ENCODE measurements around the gene TANGO6.
"Not testable (repeated sequence)": the region's sequence is repeated elsewhere in the genome, so short reads cannot be mapped to it uniquely, and the experiment has no call there.

Gene TANGO6

GRCh38 chr16:68843482-68844210 lies at the start of gene TANGO6:
Gene TANGO6, plus strand, starts transcription at chr16:68843531. Its CDS starts 87 bp downstream, at chr16:68843618.
- FAIRE-seq = no peak

DNA sequence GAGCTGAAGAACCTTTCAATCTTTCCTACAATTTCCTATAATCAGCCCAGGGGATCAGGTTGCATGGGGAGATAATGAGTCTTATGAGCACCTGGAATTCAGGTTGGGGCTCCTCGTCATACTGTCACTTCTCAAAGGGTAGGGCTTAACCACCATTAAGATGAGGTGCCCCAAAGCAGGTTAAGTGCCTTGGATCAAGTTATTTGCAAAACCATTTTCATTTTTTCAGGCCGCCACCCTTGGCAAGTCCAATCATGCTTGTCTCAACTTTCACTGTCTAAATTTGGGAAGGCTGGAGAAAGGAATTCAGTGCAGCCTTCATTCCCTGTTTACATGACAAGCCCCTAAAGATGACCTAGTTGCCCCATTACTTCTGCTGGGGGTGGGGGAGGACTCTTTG lies 44.9 kb upstream of the TANGO6 start:
- no peak for FAIRE-seq

DNA sequence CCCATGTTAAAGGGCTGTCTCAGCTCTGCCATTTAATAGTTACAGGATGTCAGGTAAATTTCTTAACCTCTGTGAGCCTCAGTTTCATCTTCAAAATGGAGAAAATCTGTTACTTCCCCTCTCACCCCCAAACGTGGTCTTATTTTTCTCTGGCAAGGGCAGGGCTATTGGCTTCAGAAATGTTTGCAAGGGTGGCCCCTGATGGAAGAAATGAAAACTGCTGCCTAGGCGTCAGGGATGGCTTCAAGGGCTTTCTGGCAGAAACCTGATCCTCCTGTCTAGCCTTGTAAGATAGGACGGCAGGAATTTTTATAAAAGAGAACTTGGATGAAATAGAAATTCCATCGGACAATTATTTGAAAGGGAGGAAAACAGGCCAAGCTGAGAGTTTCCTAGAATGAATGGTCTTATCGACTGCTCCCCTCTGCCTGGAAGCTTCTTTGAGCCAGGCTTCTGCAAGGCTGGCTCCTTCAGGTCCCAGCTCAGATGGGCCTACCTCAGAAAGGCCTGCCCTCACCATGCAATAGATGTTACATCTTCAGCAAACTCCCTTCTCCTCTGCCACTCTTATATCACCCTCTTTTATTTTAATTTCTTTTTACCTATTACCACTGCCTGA lies 43.0 kb upstream of the TANGO6 start:
- FAIRE-seq = peak; percentile 27

GRCh38 chr16:68802190-68802589 lies 41.1 kb upstream of the TANGO6 start:
- no peak for FAIRE-seq

DNA sequence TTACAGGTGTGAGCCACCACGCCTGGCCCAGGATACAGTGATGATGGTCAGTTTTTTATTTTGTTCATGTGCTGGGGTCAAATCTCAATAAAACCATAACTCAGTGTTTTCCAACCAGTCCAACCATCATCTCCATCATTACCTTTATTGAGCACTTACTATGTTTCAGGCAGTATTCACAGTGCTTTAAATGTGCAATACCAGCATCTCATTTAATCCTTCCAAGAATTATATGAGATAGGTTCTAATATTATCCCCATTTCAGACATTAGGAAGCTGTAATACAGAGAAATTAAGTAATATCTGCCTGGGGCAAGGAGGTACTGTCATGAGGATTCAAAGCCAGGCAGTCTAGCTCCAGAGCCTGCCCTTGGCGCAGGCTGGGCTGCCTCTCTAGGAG lies 36.9 kb upstream of the TANGO6 start:
- FAIRE-seq = no peak

DNA sequence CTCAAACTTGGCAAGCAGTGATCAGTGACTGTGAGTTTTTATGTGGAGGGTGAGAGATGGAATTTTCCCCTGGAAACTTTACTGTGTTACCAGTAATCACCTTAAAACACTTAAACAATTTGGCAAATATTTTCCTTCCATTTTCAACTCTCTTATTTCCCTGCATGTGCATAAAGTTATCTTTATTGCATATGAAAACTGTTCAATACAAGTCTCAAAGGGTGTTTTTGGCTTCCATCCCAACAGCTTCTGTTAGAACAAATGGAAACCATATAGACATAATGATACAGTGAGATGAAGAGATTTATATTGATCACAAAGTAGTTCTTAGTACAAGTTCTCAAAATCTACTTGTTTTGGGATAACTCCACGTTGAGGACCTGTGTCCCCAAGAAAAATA lies 36.4 kb upstream of the TANGO6 start:
- FAIRE-seq = no peak

DNA sequence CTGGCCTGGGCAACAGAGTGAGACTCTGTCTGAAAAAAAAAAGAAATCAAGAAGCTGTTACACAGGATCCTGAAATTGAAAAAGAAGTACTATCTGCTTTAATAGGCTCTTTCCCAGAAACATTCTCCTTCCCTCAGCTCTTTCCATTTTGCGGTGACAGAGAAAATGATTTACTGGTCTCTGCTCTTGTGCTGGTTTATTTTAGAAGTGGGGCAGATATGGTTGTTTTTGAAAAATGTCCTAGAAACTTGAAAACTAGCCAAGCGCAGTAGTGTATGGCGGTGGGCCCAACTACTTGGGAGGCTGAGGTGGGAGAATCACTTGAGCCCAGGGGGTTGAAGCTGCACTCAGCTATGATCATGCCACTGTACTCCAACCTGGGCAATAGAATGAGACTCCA lies 28.8 kb upstream of the TANGO6 start:
- no peak for FAIRE-seq

- FAIRE-seq = no peak
Observed at GRCh38 chr16:68823401-68824135, 19.8 kb upstream of the TANGO6 start.

DNA sequence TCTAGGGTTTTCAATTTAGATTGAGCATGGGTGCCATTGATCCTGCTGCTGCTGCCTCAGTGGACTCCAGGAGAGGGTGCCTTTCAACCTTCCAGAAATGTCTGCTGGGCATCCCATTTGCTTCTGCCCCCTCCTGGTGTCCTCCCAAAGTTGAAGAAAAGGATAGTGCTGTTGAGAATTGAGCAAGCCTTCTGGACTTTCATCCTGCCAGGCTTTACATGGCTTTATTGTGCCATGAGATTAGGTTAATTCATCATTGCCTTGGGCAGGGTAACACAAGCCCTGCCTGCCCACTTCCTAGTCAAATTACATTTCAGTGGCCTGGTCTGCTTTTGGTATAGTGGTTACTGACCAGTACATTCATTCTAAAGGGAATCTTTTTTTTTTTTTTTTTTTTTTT lies 17.9 kb upstream of the TANGO6 start:
- FAIRE-seq = no peak

GRCh38 chr16:68826652-68827051 lies 16.7 kb upstream of the TANGO6 start:
- no peak for FAIRE-seq

DNA sequence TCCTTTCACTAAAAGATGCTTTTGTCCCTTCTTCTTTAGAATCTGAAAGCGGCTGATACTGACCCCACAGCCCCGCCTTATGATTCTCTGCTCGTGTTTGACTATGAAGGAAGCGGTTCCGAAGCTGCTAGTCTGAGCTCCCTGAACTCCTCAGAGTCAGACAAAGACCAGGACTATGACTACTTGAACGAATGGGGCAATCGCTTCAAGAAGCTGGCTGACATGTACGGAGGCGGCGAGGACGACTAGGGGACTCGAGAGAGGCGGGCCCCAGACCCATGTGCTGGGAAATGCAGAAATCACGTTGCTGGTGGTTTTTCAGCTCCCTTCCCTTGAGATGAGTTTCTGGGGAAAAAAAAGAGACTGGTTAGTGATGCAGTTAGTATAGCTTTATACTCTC lies 10.1 kb upstream of the TANGO6 start:
- no peak for FAIRE-seq

DNA sequence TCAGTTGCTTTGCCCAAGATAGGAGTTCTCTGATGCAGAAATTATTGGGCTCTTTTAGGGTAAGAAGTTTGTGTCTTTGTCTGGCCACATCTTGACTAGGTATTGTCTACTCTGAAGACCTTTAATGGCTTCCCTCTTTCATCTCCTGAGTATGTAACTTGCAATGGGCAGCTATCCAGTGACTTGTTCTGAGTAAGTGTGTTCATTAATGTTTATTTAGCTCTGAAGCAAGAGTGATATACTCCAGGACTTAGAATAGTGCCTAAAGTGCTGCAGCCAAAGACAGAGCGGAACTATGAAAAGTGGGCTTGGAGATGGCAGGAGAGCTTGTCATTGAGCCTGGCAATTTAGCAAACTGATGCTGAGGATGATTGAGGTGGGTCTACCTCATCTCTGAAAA lies 8.8 kb upstream of the TANGO6 start:
- FAIRE-seq = no peak

GRCh38 chr16:68835970-68836369 lies 7.4 kb upstream of the TANGO6 start:
- no peak for FAIRE-seq

DNA sequence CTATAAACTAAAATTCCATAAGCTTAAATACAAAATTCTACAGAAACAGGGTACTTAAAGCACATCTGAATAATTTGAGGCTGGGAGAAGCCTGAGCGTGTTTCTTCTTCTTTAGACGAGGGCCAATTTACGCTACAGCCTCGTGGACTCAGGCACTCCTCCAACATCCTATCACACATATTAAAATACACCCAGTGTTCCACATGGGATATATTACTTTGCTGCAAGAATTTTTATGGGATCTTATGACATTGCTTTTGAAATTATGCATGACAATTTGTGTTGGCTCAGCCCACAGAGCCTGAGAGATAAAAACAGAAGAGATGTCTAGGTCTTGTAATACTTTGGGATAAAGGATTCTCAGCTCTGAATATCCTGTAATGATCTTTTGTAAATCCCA lies 3.5 kb upstream of the TANGO6 start:
- no peak for FAIRE-seq

DNA sequence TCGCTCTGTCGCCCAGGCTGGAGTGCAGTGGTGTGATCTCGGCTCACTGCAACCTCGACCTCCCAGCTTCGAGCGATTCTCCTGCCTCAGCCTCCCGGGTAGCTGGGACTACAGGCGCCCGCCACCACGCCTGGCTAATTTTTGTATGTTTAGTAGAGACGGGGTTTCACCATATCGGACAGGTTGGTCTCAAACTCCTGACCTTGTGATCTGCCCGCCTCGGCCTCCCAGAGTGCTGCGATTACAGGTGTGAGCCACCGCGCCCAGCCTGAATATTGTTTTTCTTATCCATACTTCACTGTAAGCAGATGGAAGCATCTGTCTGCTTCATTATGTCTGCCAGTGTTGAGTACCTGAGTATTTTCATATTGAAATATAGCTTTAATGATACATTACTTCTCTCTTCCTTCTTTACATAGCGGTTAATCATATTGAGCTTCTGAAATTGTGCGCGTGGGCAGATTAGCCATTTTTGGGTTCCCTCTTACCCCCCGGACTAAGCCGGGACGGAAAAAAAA lies 308 bp upstream of the TANGO6 start:
- FAIRE-seq = not testable (repeated sequence)

DNA sequence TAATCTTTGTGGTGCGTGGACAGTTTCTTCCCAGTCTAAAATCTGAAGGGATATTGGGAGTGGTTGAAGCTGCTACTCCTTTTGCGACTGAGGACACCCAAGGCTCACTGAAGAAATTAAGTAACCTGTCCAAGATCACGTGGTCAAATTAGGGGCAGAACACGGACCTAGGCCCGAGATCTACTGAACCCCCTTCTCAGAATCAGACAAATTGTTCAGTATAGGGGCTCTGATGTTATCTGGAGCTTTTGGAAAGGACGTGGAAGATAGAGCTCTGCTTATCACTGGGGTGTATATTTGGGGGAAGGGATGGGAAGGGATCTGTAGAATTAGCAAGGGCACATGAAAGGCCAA lies 857 bp downstream of the TANGO6 start:
- FAIRE-seq = no peak

- no peak for FAIRE-seq
Observed at GRCh38 chr16:68848786-68849185, 5.5 kb downstream of the TANGO6 start.

- FAIRE-seq = no peak
Observed at GRCh38 chr16:68850481-68850880, 7.2 kb downstream of the TANGO6 start.

GRCh38 chr16:68851601-68852000 lies 8.3 kb downstream of the TANGO6 start:
- no peak for FAIRE-seq

- FAIRE-seq = no peak
Observed at GRCh38 chr16:68857479-68857878, 14.1 kb downstream of the TANGO6 start.

GRCh38 chr16:68859828-68860227 lies 16.5 kb downstream of the TANGO6 start:
- FAIRE-seq = no peak

DNA sequence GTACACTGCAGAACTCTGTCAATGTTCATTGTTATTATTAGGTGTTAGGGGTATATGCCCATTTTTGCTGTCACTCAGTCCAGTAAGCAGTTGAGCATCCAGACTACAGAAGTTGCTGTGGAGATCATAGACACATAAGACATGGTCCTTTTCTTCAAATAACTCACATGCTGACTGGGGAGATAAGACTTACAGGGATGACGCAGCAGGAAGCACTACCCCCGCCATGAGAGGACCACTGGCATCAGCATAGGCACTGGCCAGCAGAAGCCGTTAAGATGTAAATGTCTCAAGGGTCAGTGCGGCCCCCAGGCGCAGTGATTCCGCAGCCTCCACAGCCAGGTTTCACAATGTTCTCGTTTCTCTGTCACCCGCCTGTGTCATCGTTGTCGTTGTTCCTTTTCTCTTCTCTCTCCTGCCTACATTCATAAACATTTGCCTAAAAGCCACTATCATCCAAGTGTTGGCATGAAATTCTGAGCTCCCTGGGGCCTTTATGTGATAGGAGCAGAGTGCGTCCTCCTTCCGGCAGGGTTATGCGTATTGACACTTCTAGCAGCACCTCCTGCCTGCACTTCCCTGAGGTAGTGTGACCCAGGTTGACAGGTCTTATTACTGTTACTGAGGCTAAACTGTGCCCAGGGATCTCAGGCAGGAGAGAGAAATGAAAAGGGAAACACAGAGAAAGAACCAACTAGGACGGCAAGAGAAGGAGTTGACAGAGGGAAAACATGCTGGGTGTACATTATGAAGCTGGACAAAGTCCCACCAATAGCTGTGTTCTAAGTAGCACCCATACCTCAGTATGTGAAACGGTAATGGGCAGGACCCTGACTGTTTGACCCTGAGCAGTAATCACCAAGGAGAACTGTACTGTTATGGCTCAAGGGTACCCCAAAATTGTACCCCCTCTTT lies 17.9 kb downstream of the TANGO6 start:
- FAIRE-seq = no peak

- no peak for FAIRE-seq
Observed at GRCh38 chr16:68866933-68867332, 23.6 kb downstream of the TANGO6 start.

Measured in A204.1 (cell line).